WTC11 (cell line): Measurements from ENCODE around the gene FBP1.

Source experiments
- CTCF ChIP-seq: fragments of 200-600 bp; IDR thresholded peaks from 2 replicates; pipeline ENCODE4 v1.8.0; 2022; ENCODE audit warnings: antibody characterized with exemption
- FOXK1 ChIP-seq: sonication (generic); formaldehyde crosslinking; IDR thresholded peaks from 2 replicates; pipeline ENCODE4 v1.8.0; 2022; ENCODE audit warnings: mild to moderate bottlenecking, moderate library complexity, missing genetic modification reagents
- MYBL2 ChIP-seq: sonication (generic); formaldehyde crosslinking; IDR thresholded peaks from 2 replicates; pipeline ENCODE4 v1.8.1; 2023; ENCODE audit warnings: mild to moderate bottlenecking, moderate library complexity, missing genetic modification reagents
- SOX15 ChIP-seq: fragments of 250-450 bp; sonication (Bioruptor Pico); IDR thresholded peaks from 2 replicates; pipeline ENCODE4 v1.9.0; 2021; ENCODE audit warnings: mild to moderate bottlenecking

- TF ChIP-seq FOXK1 (no peak), SOX15 (no peak), CTCF (no peak), MYBL2 (CRISPR knock-in tag) (no peak)
Measured at GRCh38 chr9:94676446-94677131, 37.3 kb upstream of the FBP1 start.
